Liver (tissue), 9 donors: ENCODE results near the gene TUBA8. TPM values are rescaled to one million over a fixed set of nuclear protein-coding genes. Genes with fewer than 3 reads are reported as not detected.

Experiments
- DNase-seq: peaks from one replicate; pipeline ENCODE4 v3.0.0-alpha.2; 2017; ENCODE audit warnings: low spot score
- H3K27ac ChIP-seq, 2 donors: one replicate each; pipeline ENCODE4 v1.7.0; 2013; ENCODE audit warnings: inconsistent platforms in 2 of 2, low read length in 2 of 2, control low read depth in 1 of 2, low read depth in 1 of 2, mild to moderate bottlenecking in 1 of 2
- H3K27me3 ChIP-seq, 4 donors: one replicate each; pipeline versions ENCODE4 v1.6.1 to v1.7.0; 2013; ENCODE audit warnings: low read length in 3 of 4, inconsistent platforms in 1 of 4, mild to moderate bottlenecking in 1 of 4, moderate library complexity in 1 of 4; ENCODE audit not compliant: control insufficient read depth in 4 of 4, insufficient read depth in 4 of 4
- H3K36me3 ChIP-seq, 4 donors: one replicate each; pipeline versions ENCODE4 v1.6.1 to v1.7.0; 2013; ENCODE audit warnings: low read length in 3 of 4, mild to moderate bottlenecking in 3 of 4, low read depth in 1 of 4, moderate library complexity in 1 of 4; ENCODE audit not compliant: control insufficient read depth in 4 of 4, insufficient read depth in 3 of 4
- H3K4me1 ChIP-seq, 4 donors: one replicate each; pipeline versions ENCODE4 v1.6.1 to v1.7.0; 2013; ENCODE audit warnings: low read length in 3 of 4, mild to moderate bottlenecking in 3 of 4, moderate library complexity in 1 of 4; ENCODE audit not compliant: control insufficient read depth in 4 of 4, insufficient read depth in 4 of 4
- H3K4me3 ChIP-seq, 3 donors: one replicate each; pipeline versions ENCODE4 v1.6.1 to v1.7.0; 2013; ENCODE audit warnings: low read length in 3 of 3, control low read depth in 1 of 3, low read depth in 1 of 3, mild to moderate bottlenecking in 1 of 3
- H3K9ac ChIP-seq, 2 donors: one replicate each; pipeline ENCODE4 v1.7.0; 2013; ENCODE audit warnings: low read length in 2 of 2, mild to moderate bottlenecking in 2 of 2, moderate library complexity in 2 of 2, control low read depth in 1 of 2, low read depth in 1 of 2
- H3K9me3 ChIP-seq, 4 donors: one replicate each; pipeline versions ENCODE4 v1.6.1 to v1.7.0; 2013; ENCODE audit warnings: low read length in 3 of 4; ENCODE audit not compliant: control insufficient read depth in 4 of 4
- EGR1 ChIP-seq, 2 donors: IDR thresholded peaks; 2 replicates each; pipeline ENCODE4 v1.6.1; 2016 to 2018; ENCODE audit warnings: antibody characterized with exemption in 2 of 2, low read depth in 2 of 2
- FOXA1 ChIP-seq: IDR thresholded peaks from 2 replicates; pipeline ENCODE4 v1.6.1; 2016; ENCODE audit warnings: antibody characterized with exemption
- FOXA2 ChIP-seq: IDR thresholded peaks from 2 replicates; pipeline ENCODE4 v1.6.1; 2016; ENCODE audit warnings: antibody characterized with exemption
- GABPA ChIP-seq, 2 donors: IDR thresholded peaks in 1 of 2; conservative IDR thresholded peaks in 1 of 2; 2 replicates each; pipeline ENCODE4 v1.6.1; 2016; ENCODE audit warnings: antibody characterized with exemption in 2 of 2, mild to moderate bottlenecking in 1 of 2, moderate library complexity in 1 of 2
- HNF4A ChIP-seq, 2 donors: conservative IDR thresholded peaks; 2 replicates each; pipeline ENCODE4 v1.6.1; 2016; ENCODE audit warnings: antibody characterized with exemption in 2 of 2, mild to moderate bottlenecking in 2 of 2
- HNF4G ChIP-seq: IDR thresholded peaks from 2 replicates; pipeline ENCODE4 v1.6.1; 2016; ENCODE audit warnings: antibody characterized with exemption
- JUND ChIP-seq, 2 donors: IDR thresholded peaks; 2 replicates each; pipeline ENCODE4 v1.6.1; 2016; ENCODE audit warnings: antibody characterized with exemption in 2 of 2
- NR2F2 ChIP-seq: IDR thresholded peaks from 2 replicates; pipeline ENCODE4 v1.6.1; 2016; ENCODE audit warnings: antibody characterized with exemption
- RAD21 ChIP-seq, 2 donors: IDR thresholded peaks; 2 replicates each; pipeline ENCODE4 v1.6.1; 2016; ENCODE audit warnings: antibody characterized with exemption in 2 of 2, mild to moderate bottlenecking in 2 of 2
- REST ChIP-seq: IDR thresholded peaks from 2 replicates; pipeline ENCODE4 v1.6.1; 2016; ENCODE audit warnings: antibody characterized with exemption, mild to moderate bottlenecking
- RXRA ChIP-seq, 2 donors: IDR thresholded peaks; 2 replicates each; pipeline ENCODE4 v1.6.1; 2017 to 2018; ENCODE audit warnings: antibody characterized with exemption in 2 of 2, mild to moderate bottlenecking in 1 of 2
- TAF1 ChIP-seq: conservative IDR thresholded peaks from 2 replicates; pipeline ENCODE4 v1.6.1; 2016; ENCODE audit warnings: antibody characterized with exemption, mild to moderate bottlenecking
- ZBTB33 ChIP-seq: IDR thresholded peaks from 2 replicates; pipeline ENCODE4 v1.6.1; 2016; ENCODE audit warnings: antibody characterized with exemption
- WGBS: extraction: QIAGEN DNeasy Blood & Tissue Kit; methylation state at CpG from one replicate; pipeline ENCODE4 v1.1.7; 2013; 5-methylcytosine and 5-hydroxymethylcytosine counted together
- polyA plus RNA-seq, 2 donors: library from polyadenylated mRNA; stranded (reverse) in 1 of 2; unstranded in 1 of 2; fragments of 200-250 nt in 1 of 2; fragments of >200 nt in 1 of 2; fragmentation: Nextera tagmentation in 1 of 2; extraction: Ambion mirVana in 1 of 2; gene quantifications; one replicate each; pipeline versions ENCODE4 v1.2.1 to v1.2.3, GENCODE V29; 2013 to 2015
- total RNA-seq, 2 donors: library from RNA; depleted of rRNA; stranded (reverse); fragments of >200 nt; gene quantifications; one replicate each; pipeline ENCODE4 v1.2.3, GENCODE V29; 2014
- TF ChIP-seq, protein P1 (sequence below): IDR thresholded peaks from 2 replicates; pipeline ENCODE4 v1.6.1; 2016; ENCODE audit warnings: antibody characterized with exemption
- TF ChIP-seq, protein P2 (sequence below): fragments of 150-350 bp; IDR thresholded peaks from 2 replicates; pipeline ENCODE4 v1.5.1; 2017; ENCODE audit warnings: improper control_type of control experiment, low read depth, low read length; ENCODE audit not compliant: missing input control
- donor health status: healthy.
- donor health status: healthy.
- donor health status: healthy.
- donor health status: healthy.
- donor health status: healthy.

TUBA8 gene
- total and polyA plus RNA-seq, 4 donors, result 0.82 to 3.1 (median 1.9) TPM

- TF ChIP-seq NR2F2 (no peak), FOXA2 (no peak), REST (no peak), RAD21 (IDR thresholded peaks at IDR 0.05) (no peak), EGR1 (IDR thresholded peaks at IDR 0.05; ENCODE audit: low read depth in 2 of 2) (no peak)
Observed at GRCh38 chr22:18085188-18085587, 25.4 kb upstream of the TUBA8 start (continued).

- H3K4me1 ChIP-seq, result peaks cover 0 to 22% (median 12%) of the 10 kb centered on the region in 4 donors
- H3K9ac ChIP-seq, result no peak overlapping the region
- H3K27me3 ChIP-seq, result no peaks in the 10 kb centered on the region
- H3K4me3 ChIP-seq, result no peak overlapping the region
- no peaks in the 10 kb centered on the region for H3K9me3 ChIP-seq
- no peak for DNase-seq
- H3K27ac ChIP-seq, result no peak overlapping the region
- H3K36me3 ChIP-seq, result peaks cover 4 to 40% (median 17%) of the 10 kb centered on the region in 4 donors
- TF ChIP-seq NR2F2 (no peak), RXRA (IDR thresholded peaks at IDR 0.05) (no peak)
- 75% methylated on average over 13 of the region's 13 CpGs for WGBS
Observed at GRCh38 chr22:18087350-18087855, 23.2 kb upstream of the TUBA8 start.

GRCh38 chr22:18088825-18089568, 21.6 kb upstream of the TUBA8 start:
- 86% methylated on average over 11 of the region's 11 CpGs for WGBS

More at GRCh38 chr22:18088825-18089568, 21.6 kb upstream of the TUBA8 start:
- Histone ChIP-seq H3K36me3 (peaks cover 2 to 31% (median 9%) of the 10 kb centered on the region in 4 donors), H3K4me3 (no peak overlapping the region), H3K4me1 (peaks cover 0 to 27% (median 15%) of the 10 kb centered on the region in 4 donors), H3K9ac (no peak overlapping the region), H3K27me3 (no peaks in the 10 kb centered on the region), H3K27ac (no peak overlapping the region), H3K9me3 (no peaks in the 10 kb centered on the region)
- no peak for TF ChIP-seq NR2F2
- no peak for TF ChIP-seq HNF4G
- TF ChIP-seq, protein P1, sequence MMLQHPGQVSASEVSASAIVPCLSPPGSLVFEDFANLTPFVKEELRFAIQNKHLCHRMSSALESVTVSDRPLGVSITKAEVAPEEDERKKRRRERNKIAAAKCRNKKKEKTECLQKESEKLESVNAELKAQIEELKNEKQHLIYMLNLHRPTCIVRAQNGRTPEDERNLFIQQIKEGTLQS, result no peak
- TF ChIP-seq FOXA1, result no peak
- TF ChIP-seq, protein P2, sequence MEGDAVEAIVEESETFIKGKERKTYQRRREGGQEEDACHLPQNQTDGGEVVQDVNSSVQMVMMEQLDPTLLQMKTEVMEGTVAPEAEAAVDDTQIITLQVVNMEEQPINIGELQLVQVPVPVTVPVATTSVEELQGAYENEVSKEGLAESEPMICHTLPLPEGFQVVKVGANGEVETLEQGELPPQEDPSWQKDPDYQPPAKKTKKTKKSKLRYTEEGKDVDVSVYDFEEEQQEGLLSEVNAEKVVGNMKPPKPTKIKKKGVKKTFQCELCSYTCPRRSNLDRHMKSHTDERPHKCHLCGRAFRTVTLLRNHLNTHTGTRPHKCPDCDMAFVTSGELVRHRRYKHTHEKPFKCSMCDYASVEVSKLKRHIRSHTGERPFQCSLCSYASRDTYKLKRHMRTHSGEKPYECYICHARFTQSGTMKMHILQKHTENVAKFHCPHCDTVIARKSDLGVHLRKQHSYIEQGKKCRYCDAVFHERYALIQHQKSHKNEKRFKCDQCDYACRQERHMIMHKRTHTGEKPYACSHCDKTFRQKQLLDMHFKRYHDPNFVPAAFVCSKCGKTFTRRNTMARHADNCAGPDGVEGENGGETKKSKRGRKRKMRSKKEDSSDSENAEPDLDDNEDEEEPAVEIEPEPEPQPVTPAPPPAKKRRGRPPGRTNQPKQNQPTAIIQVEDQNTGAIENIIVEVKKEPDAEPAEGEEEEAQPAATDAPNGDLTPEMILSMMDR, result no peak
- no peak for TF ChIP-seq REST
- TF ChIP-seq HNF4A (conservative IDR thresholded peaks at IDR 0.05), result no peak
- no peak for TF ChIP-seq TAF1
- TF ChIP-seq EGR1 (IDR thresholded peaks at IDR 0.05; ENCODE audit: low read depth in 2 of 2), result no peak
- TF ChIP-seq ZBTB33, result no peak
- TF ChIP-seq JUND (IDR thresholded peaks at IDR 0.05), result no peak
- no peak for TF ChIP-seq GABPA (IDR thresholded peaks at IDR 0.05 in 1 of 2, conservative IDR thresholded peaks at IDR 0.05 in 1 of 2)
- no peak for DNase-seq
